SKM-1 (cell line): ENCODE results near the gene C17orf67.
A peak's percentile ranks its signal among the peaks of the same experiment; 100 is the strongest.

Source experiments
- DNase-seq: peaks from one replicate; lab custom pipeline; 2025; ENCODE audit not compliant: unreplicated experiment; lab: John Stamatoyannopoulos, UW

The C17orf67 gene

GRCh38 chr17:56833809-56834379 is at the start of gene C17orf67, which contains the start of gene DGKE:
C17orf67 (minus strand) TSS chr17:56833920; CDS start chr17:56815810, 18,110 bp downstream.
DGKE (plus strand) TSS chr17:56834151; CDS start chr17:56834796, 645 bp downstream.
- peak; percentile 92 for DNase-seq

GRCh38 chr17:56881685-56882295 is 48.1 kb upstream of the C17orf67 start:
- no peak for DNase-seq

- no peak for DNase-seq
Measured at GRCh38 chr17:56880571-56880970, 46.9 kb upstream of the C17orf67 start.

GRCh38 chr17:56880133-56880532 is 46.4 kb upstream of the C17orf67 start:
- peak; percentile 42 for DNase-seq

- no peak for DNase-seq
Measured at GRCh38 chr17:56879280-56879679, 45.6 kb upstream of the C17orf67 start.

- no peak for DNase-seq
Measured at GRCh38 chr17:56876766-56877179, 43.1 kb upstream of the C17orf67 start.

- DNase-seq: no peak
Measured at GRCh38 chr17:56870081-56870651, 36.4 kb upstream of the C17orf67 start.

- no peak for DNase-seq
Measured at GRCh38 chr17:56868716-56869115, 35.0 kb upstream of the C17orf67 start.

GRCh38 chr17:56867948-56868376 is 34.2 kb upstream of the C17orf67 start:
- DNase-seq: no peak

GRCh38 chr17:56866496-56866895 is 32.8 kb upstream of the C17orf67 start:
- DNase-seq: no peak

GRCh38 chr17:56866076-56866475 is 32.4 kb upstream of the C17orf67 start:
- DNase-seq: no peak

GRCh38 chr17:56863974-56864373 is 30.3 kb upstream of the C17orf67 start:
- no peak for DNase-seq

- DNase-seq: no peak
Measured at GRCh38 chr17:56861899-56862298, 28.2 kb upstream of the C17orf67 start.

GRCh38 chr17:56851008-56851407 is 17.3 kb upstream of the C17orf67 start:
- DNase-seq: no peak

- DNase-seq: no peak
Measured at GRCh38 chr17:56850591-56850990, 16.9 kb upstream of the C17orf67 start.

- no peak for DNase-seq
Measured at GRCh38 chr17:56849131-56849530, 15.4 kb upstream of the C17orf67 start.

GRCh38 chr17:56847106-56847505 is 13.4 kb upstream of the C17orf67 start:
- DNase-seq: no peak

GRCh38 chr17:56845934-56846333 is 12.2 kb upstream of the C17orf67 start:
- no peak for DNase-seq

GRCh38 chr17:56842577-56842976 is 8.9 kb upstream of the C17orf67 start:
- no peak for DNase-seq

- DNase-seq: no peak
Measured at GRCh38 chr17:56838687-56839086, 5.0 kb upstream of the C17orf67 start.

GRCh38 chr17:56835264-56835585 is 1.5 kb upstream of the C17orf67 start:
- DNase-seq: no peak

- DNase-seq: no peak
Measured at GRCh38 chr17:56834380-56835263, 902 bp upstream of the C17orf67 start.
